Stimulated activated effector memory CD8-positive, alpha-beta T cell treated with anti-CD3 and anti-CD28 coated beads, Interleukin-12 subunit alpha, Interleukin-12 subunit beta, amount 100 ng/mL, for 72 hours (primary cell): ENCODE measurements around the gene DKK2.

Source experiments
- ATAC-seq: fragments of 150-1000 bp; cut with Tn5 transposase; 2 replicates; pipeline ENCODE4 v1.10.0; 2021
- DNase-seq, 2 donors: peaks; one replicate each; pipeline ENCODE4 v3.0.0; 2021 to 2022; ENCODE audit warnings: low spot score in 2 of 2
- H3K27ac Mint-ChIP-seq: one replicate; pipeline ENCODE4 v1.8.0; 2022; ENCODE audit warnings: mild to moderate bottlenecking, mixed read lengths
- H3K36me3 Mint-ChIP-seq: one replicate; pipeline ENCODE4 v1.8.0; 2022; ENCODE audit warnings: mild to moderate bottlenecking, mixed read lengths
- H3K4me1 Mint-ChIP-seq: one replicate; pipeline ENCODE4 v1.8.0; 2022; ENCODE audit warnings: mixed read lengths
- H3K4me3 Mint-ChIP-seq: one replicate; pipeline ENCODE4 v1.8.0; 2022; ENCODE audit warnings: mild to moderate bottlenecking, mixed read lengths
- H3K9me3 Mint-ChIP-seq: one replicate; pipeline ENCODE4 v1.8.0; 2022; ENCODE audit warnings: mixed read lengths

The DKK2 gene, protein sequence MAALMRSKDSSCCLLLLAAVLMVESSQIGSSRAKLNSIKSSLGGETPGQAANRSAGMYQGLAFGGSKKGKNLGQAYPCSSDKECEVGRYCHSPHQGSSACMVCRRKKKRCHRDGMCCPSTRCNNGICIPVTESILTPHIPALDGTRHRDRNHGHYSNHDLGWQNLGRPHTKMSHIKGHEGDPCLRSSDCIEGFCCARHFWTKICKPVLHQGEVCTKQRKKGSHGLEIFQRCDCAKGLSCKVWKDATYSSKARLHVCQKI

GRCh38 chr4:107035819-107036583 lies at the start of gene DKK2:
DKK2 (minus strand) TSS chr4:107036313; CDS start chr4:107035591, 722 bp downstream.
- DNase-seq: no peak
- no peaks in the 10 kb centered on the region for H3K9me3 Mint-ChIP-seq
- peaks cover 30% of the 10 kb centered on the region for H3K4me1 Mint-ChIP-seq
- peak within 1 kb of the TSS; percentile 83 for H3K4me3 Mint-ChIP-seq
- peak; percentile 58 for ATAC-seq
- H3K27ac Mint-ChIP-seq: peak within 1 kb of the TSS; percentile 68
- H3K36me3 Mint-ChIP-seq: no peaks in the 10 kb centered on the region

DNA sequence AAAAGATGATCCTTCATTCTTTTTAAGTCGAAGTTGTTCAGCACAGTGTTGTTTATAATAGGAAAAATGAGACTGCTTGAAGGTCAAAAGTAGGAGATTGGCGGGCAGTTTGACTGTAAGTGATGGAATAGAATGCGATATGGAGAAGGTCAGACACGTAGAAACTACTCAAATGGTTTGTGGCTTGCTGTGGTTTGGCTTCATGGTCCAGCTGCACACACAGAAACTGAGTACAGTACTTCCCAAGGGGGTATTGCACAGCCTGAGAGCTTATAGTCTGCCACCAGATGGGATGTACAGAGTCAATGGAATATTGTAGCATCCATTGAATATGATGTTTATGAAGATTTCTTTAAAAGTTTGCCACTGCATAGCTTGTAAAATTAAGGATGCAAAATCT lies 41.1 kb upstream of the DKK2 start:
- DNase-seq: no peak
- no peaks in the 10 kb centered on the region for H3K4me1 Mint-ChIP-seq
- H3K27ac Mint-ChIP-seq: no peak overlapping the region
- H3K36me3 Mint-ChIP-seq: no peaks in the 10 kb centered on the region
- no peak overlapping the region for H3K4me3 Mint-ChIP-seq
- no peak for ATAC-seq
- H3K9me3 Mint-ChIP-seq: peaks cover 15% of the 10 kb centered on the region

DNA sequence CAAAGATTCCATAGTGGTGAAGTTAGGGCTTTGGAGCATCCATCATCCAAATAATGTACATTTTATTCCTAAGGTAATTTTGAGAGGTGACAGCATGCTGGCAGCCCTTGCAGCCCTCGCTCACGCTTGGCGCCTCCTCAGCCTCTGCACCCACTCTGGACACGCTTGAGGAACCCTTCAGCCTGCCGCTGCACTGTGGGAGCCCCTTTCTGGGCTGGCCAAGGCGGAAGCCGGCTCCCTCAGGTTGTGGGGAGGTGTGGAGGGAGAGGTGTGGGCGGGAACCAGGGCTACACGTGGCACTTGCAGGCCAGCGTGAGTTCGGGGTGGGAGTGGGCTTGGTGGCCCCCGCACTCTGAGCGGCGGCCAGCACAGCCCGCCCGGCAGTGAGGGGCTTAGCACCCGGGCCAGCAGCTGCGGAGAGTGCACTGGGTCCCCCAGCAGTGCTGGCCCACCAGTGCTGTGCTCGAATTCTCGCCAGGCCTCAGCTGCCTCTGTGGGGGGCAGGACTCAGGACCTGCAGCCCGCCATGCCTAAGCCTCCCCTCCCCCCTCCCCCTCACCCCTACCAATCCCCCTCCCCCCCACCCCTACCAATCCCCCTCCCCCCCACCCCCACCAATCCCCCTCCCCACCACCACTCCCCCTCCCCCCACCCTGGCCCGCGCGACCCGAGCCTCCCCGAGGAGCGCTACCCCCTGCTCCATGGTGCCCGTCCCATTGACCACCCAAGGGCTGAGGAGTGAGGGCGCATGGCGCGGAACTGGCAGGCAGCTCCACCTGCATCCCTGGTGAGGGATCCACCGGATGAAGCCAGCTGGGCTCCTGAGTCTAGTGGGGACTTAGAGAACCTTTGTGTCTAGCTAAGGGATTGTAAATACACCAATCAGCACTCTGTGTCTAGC lies 37.0 kb upstream of the DKK2 start:
- DNase-seq: no peak
- ATAC-seq: no peak
- Mint-ChIP-seq H3K36me3 (no peaks in the 10 kb centered on the region), H3K4me3 (no peak overlapping the region), H3K9me3 (peaks cover 2% of the 10 kb centered on the region), H3K4me1 (no peaks in the 10 kb centered on the region), H3K27ac (no peak overlapping the region)

DNA sequence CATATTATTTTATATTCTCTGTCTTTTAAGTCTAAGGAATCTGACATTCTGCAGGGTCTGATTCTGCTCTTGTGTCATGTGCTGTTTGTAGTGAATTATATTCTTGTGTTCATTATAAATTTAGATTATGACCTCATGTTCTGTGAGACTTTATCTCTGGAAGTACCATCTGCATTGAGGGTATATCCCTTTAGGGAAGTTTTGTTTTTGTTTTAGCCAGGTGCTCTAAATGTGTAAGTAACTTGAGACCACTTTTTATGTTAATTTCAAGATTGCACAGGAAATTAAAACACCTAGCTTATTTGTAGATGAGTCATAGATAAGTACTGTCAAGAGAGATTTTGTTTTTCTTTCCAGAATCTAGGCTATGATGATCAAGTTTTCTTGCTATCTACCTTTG lies 35.0 kb upstream of the DKK2 start:
- Mint-ChIP-seq H3K4me1 (no peaks in the 10 kb centered on the region), H3K4me3 (no peak overlapping the region), H3K27ac (no peak overlapping the region), H3K36me3 (no peaks in the 10 kb centered on the region), H3K9me3 (peaks cover 2% of the 10 kb centered on the region)
- DNase-seq (no peak), ATAC-seq (no peak)

GRCh38 chr4:107069049-107069448 lies 32.9 kb upstream of the DKK2 start:
- ATAC-seq: peak; percentile 83
- no peak for DNase-seq
- Mint-ChIP-seq H3K4me1 (no peaks in the 10 kb centered on the region), H3K9me3 (peaks cover under 1% of the 10 kb centered on the region), H3K4me3 (no peak overlapping the region), H3K36me3 (no peaks in the 10 kb centered on the region), H3K27ac (no peak overlapping the region)

GRCh38 chr4:107068116-107068515 lies 32.0 kb upstream of the DKK2 start:
- H3K9me3 Mint-ChIP-seq: peaks cover 4% of the 10 kb centered on the region
- no peaks in the 10 kb centered on the region for H3K36me3 Mint-ChIP-seq
- H3K4me1 Mint-ChIP-seq: no peaks in the 10 kb centered on the region
- DNase-seq: no peak
- no peak overlapping the region for H3K27ac Mint-ChIP-seq
- no peak for ATAC-seq
- H3K4me3 Mint-ChIP-seq: no peak overlapping the region

- H3K4me3 Mint-ChIP-seq: no peak overlapping the region
- ATAC-seq (no peak), DNase-seq (no peak)
- H3K36me3 Mint-ChIP-seq: no peaks in the 10 kb centered on the region
- H3K27ac Mint-ChIP-seq: no peak overlapping the region
- peaks cover 4% of the 10 kb centered on the region for H3K9me3 Mint-ChIP-seq
- no peaks in the 10 kb centered on the region for H3K4me1 Mint-ChIP-seq
These were observed 30.5 kb upstream of the DKK2 start for GRCh38 chr4:107066621-107067020.

- Mint-ChIP-seq H3K4me3 (no peak overlapping the region), H3K9me3 (peaks cover 4% of the 10 kb centered on the region), H3K4me1 (no peaks in the 10 kb centered on the region), H3K36me3 (no peaks in the 10 kb centered on the region), H3K27ac (no peak overlapping the region)
- no peak for DNase-seq
- ATAC-seq: no peak
These were observed 29.1 kb upstream of the DKK2 start for GRCh38 chr4:107065201-107065600.

GRCh38 chr4:107060388-107060787 lies 24.3 kb upstream of the DKK2 start:
- H3K4me3 Mint-ChIP-seq: no peak overlapping the region
- no peak for ATAC-seq
- H3K27ac Mint-ChIP-seq: no peak overlapping the region
- H3K4me1 Mint-ChIP-seq: no peaks in the 10 kb centered on the region
- H3K9me3 Mint-ChIP-seq: peaks cover 4% of the 10 kb centered on the region
- no peaks in the 10 kb centered on the region for H3K36me3 Mint-ChIP-seq
- DNase-seq: no peak

- DNase-seq: no peak
These were observed 22.7 kb upstream of the DKK2 start for GRCh38 chr4:107058828-107059227.

GRCh38 chr4:107050525-107051135 lies 14.5 kb upstream of the DKK2 start:
- ATAC-seq (no peak), DNase-seq (no peak)
- no peak overlapping the region for H3K4me3 Mint-ChIP-seq
- no peak overlapping the region for H3K27ac Mint-ChIP-seq
- no peaks in the 10 kb centered on the region for H3K4me1 Mint-ChIP-seq
- no peaks in the 10 kb centered on the region for H3K36me3 Mint-ChIP-seq
- peaks cover 6% of the 10 kb centered on the region for H3K9me3 Mint-ChIP-seq

More at GRCh38 chr4:107058828-107059227, 22.7 kb upstream of the DKK2 start:
- Mint-ChIP-seq H3K4me3 (no peak overlapping the region), H3K4me1 (no peaks in the 10 kb centered on the region), H3K36me3 (no peaks in the 10 kb centered on the region), H3K27ac (no peak overlapping the region), H3K9me3 (peaks cover 1% of the 10 kb centered on the region)
- peak; percentile 69 for ATAC-seq

DNA sequence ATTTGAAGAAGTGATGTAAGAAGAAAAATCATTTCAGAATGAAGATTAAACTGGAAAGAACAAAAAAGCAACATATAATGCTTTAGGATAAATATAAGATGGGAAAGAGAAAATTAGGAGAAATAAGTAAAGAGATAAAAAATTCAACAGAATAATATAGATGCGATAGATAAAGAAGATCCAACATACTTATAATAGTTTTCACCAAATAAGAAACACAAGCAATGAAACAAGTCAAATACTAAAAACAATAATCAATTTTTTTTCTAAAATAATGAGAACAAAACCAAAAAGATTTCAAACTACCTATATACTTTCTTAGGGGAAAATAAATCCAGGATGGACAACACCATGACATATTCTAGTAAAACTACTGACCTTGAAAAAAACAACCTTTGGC lies 10.1 kb upstream of the DKK2 start:
- DNase-seq (no peak), ATAC-seq (no peak)
- H3K27ac Mint-ChIP-seq: no peak overlapping the region
- H3K4me3 Mint-ChIP-seq: no peak overlapping the region
- H3K4me1 Mint-ChIP-seq: no peaks in the 10 kb centered on the region
- H3K36me3 Mint-ChIP-seq: no peaks in the 10 kb centered on the region
- peaks cover 8% of the 10 kb centered on the region for H3K9me3 Mint-ChIP-seq

DNA sequence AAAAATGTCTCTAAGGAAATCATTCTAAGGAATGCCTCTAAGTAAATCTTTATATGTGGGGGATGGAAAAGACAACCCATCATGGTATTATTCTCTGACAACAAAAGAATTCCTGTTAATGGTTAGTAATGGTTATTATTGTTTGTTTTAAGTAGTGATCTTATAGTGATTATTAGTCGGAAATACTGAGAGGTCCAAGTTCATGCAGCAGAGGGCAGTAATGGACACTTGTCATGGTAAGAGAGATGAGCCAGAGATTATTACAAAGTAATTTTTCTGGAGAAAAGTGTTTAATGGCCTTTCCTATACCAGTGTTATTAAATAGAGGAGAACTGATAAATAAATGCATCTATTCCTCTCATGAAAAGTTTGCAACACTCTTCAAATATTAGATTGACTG lies 8.1 kb upstream of the DKK2 start:
- no peak overlapping the region for H3K4me3 Mint-ChIP-seq
- no peaks in the 10 kb centered on the region for H3K36me3 Mint-ChIP-seq
- peaks cover 8% of the 10 kb centered on the region for H3K9me3 Mint-ChIP-seq
- no peak for ATAC-seq
- H3K27ac Mint-ChIP-seq: no peak overlapping the region
- no peak for DNase-seq
- H3K4me1 Mint-ChIP-seq: no peaks in the 10 kb centered on the region

DNA sequence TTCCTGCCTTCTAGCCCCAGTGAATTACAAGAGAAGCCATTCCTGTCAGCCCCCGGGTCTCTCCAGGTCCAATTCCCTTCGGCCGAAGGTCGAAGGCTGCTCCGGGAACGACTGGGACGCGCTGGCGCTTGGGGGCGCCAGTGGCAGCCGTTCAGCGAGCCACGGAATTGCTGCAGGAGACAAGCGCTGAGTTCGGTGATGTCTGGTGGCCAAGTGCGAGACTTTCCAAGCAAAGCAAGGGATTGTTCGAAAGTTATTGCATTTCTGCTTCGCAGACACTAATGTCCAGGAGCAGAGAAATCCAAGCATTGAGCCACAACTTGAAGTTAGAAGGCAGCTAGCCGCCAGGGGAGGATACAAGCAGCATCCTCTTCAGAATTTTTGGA lies 1.1 kb upstream of the DKK2 start:
- no peaks in the 10 kb centered on the region for H3K9me3 Mint-ChIP-seq
- ATAC-seq: peak; percentile 30
- H3K36me3 Mint-ChIP-seq: no peaks in the 10 kb centered on the region
- peaks cover 30% of the 10 kb centered on the region for H3K4me1 Mint-ChIP-seq
- H3K27ac Mint-ChIP-seq: no peak overlapping the region
- DNase-seq: no peak
- peak overlapping the region; percentile 83 for H3K4me3 Mint-ChIP-seq

- no peak for DNase-seq
These were observed 578 bp upstream of the DKK2 start for GRCh38 chr4:107036584-107037198.

More at GRCh38 chr4:107036584-107037198, 578 bp upstream of the DKK2 start:
- no peak for ATAC-seq
- Mint-ChIP-seq H3K36me3 (no peaks in the 10 kb centered on the region), H3K27ac (peak overlapping the region; percentile 68), H3K9me3 (no peaks in the 10 kb centered on the region), H3K4me1 (peaks cover 30% of the 10 kb centered on the region), H3K4me3 (peak overlapping the region; percentile 83)
